Measurements from ENCODE around the gene GIMAP2.
"Not testable (repeated sequence)": the region's sequence is repeated elsewhere in the genome, so short reads cannot be mapped to it uniquely, and the experiment has no call there.

GIMAP2 gene

DNA sequence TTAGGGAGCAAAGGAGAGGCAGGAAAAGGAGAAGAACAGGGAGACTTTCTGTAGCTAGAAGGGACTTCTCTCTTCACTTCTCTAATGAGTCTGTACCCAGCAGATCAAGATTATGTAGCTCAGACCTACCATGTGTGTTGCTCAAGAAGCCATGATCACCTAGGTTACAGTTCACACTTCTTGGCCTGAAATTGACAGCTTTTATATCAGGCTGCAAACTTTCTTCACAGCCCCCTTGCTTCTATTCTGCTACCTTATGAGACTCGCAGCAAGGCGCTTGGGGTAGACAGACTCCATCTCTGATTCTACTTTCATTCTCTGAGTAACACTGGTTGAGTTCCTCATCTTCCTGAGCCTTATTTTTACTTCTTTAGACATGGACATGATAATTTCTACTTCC is 19.6 kb upstream of the GIMAP2 start:
- DNase-seq (ENCODE audit: low read depth) = no peak

DNA sequence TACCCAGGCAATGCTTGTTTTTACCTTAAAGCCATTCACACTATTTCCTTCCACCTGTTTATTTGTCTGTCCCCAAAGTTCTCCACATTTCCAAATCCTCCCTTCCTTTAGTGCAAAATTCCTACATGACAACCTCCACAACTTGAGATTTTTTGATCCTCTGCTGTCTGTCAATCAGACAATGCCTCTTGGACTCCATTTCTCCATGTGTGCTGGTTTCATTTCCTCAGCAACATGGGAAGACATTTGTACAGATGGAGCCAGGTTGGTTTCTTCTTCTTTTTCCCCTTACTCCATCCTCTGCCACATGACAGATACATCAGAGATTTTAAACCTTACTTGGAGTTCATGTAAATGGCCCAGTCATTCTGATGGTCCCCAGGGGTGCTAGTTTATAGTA is 19.1 kb upstream of the GIMAP2 start:
- no peak overlapping the region for H3K4me3 ChIP-seq (ENCODE audit: low read length)
- DNase-seq (ENCODE audit: low read depth) = no peak
- TF ChIP-seq, protein P1, sequence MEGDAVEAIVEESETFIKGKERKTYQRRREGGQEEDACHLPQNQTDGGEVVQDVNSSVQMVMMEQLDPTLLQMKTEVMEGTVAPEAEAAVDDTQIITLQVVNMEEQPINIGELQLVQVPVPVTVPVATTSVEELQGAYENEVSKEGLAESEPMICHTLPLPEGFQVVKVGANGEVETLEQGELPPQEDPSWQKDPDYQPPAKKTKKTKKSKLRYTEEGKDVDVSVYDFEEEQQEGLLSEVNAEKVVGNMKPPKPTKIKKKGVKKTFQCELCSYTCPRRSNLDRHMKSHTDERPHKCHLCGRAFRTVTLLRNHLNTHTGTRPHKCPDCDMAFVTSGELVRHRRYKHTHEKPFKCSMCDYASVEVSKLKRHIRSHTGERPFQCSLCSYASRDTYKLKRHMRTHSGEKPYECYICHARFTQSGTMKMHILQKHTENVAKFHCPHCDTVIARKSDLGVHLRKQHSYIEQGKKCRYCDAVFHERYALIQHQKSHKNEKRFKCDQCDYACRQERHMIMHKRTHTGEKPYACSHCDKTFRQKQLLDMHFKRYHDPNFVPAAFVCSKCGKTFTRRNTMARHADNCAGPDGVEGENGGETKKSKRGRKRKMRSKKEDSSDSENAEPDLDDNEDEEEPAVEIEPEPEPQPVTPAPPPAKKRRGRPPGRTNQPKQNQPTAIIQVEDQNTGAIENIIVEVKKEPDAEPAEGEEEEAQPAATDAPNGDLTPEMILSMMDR (conservative IDR thresholded peaks at IDR 0.05; ENCODE audit: low read depth, low read length) = no peak

More for the DNA sequence above, 19.6 kb upstream of the GIMAP2 start:
- TF ChIP-seq, protein P1 (conservative IDR thresholded peaks at IDR 0.05; ENCODE audit: low read depth, low read length) = no peak
- no peak overlapping the region for H3K4me3 ChIP-seq (ENCODE audit: low read length)

DNA sequence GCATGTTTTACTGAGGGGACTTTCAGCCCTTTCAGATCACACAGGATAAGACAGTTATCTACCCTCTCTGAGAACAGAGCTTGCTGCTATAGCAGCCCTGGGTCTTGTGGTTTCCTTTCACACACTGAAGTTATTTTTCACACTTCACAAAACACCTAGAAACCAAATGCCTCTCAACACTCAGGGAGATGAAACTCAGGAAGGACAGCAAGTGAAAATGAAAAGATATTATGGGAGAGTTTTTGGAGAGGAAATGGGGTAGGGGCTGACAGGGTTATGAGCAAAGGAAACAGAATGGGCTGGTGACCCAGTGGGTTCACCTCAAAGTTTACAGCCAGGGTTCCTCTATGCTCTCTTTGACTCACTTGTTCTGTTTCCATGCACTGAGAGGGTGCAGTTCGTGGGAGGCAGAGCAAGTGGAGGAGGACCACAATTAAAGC is 17.0 kb upstream of the GIMAP2 start:
- TF ChIP-seq, protein P1 (conservative IDR thresholded peaks at IDR 0.05; ENCODE audit: low read depth, low read length) = no peak
- DNase-seq (ENCODE audit: low read depth) = no peak
- H3K4me3 ChIP-seq (ENCODE audit: low read length) = no peak overlapping the region

DNA sequence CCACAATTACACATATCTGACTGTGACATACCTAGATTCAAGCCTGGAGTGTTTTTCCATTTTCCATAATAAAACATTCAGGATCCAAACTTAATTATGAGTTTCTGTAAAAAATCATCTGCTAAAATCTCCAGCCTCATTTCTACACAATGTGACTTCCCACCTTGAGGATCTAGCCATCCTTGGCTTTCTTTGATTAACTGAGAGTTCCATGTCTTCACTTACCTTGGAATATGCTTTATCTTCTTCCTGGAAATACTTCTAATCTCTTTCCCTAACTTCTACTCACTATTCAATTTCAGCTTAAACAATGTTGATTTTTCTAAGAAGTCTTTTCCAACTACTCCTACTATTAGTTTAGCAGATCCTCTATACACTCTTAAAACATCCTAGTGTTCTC is 16.5 kb upstream of the GIMAP2 start:
- H3K4me3 ChIP-seq (ENCODE audit: low read length) = no peak overlapping the region
- TF ChIP-seq, protein P1 (conservative IDR thresholded peaks at IDR 0.05; ENCODE audit: low read depth, low read length) = no peak
- DNase-seq (ENCODE audit: low read depth) = no peak

DNA sequence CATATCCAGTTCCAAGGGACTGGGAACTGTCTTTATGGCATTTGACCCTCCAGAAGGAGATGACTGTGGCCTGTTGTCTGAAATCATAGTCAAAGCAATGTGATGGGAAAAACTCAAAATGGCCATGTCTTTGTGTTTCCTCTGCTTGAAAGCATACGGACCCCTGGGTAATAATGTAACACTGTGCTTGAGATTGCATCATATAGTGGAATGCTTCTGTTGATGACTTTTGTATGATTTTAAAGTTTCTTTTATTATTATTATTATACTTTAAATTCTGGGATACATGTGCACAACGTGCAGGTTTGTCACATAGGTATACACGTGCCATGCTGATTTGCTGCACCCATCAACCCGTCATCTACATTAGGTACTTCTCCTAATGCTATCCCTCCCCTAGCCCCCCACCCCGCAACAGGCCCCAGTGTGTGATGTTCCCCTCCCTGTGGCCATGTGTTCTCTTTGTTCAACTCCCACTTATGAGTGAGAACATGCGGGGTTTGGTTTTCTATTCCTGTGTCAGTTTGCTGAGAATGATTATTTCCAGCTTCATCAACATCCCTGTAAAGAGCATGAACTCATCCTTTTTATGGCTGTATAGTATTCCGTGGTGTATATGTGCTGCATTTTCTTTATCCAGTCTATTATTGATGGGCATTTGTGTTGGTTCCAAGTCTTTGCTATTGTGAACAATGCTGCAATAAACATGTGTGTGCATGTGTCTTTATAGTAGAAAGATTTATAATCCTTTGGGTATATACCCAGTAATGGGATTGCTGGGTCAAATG is 13.5 kb upstream of the GIMAP2 start:
- not testable (repeated sequence) for H3K4me3 ChIP-seq (ENCODE audit: low read length); DNase-seq (ENCODE audit: low read depth)

DNA sequence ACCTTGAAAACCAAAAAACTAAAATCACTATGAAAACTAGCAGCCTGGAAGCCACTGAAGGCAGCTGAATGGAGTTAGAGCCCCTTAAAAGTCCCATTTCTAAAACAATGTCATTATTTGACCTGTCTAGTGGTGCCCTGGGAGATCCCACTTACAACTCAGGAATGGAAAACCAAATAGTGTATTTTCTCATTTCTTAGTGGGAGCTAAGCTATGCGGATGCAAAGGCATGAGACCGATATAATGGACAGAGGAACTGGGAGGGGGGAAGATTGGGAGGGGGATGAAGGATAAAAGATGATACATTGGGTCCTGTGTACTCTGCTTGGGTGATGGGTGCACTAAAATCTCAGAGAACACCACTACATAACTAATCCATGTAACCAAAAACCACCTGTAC is 9.8 kb upstream of the GIMAP2 start:
- no peak overlapping the region for H3K4me3 ChIP-seq (ENCODE audit: low read length)
- DNase-seq (ENCODE audit: low read depth) = no peak
- TF ChIP-seq, protein P1 (conservative IDR thresholded peaks at IDR 0.05; ENCODE audit: low read depth, low read length) = no peak

DNA sequence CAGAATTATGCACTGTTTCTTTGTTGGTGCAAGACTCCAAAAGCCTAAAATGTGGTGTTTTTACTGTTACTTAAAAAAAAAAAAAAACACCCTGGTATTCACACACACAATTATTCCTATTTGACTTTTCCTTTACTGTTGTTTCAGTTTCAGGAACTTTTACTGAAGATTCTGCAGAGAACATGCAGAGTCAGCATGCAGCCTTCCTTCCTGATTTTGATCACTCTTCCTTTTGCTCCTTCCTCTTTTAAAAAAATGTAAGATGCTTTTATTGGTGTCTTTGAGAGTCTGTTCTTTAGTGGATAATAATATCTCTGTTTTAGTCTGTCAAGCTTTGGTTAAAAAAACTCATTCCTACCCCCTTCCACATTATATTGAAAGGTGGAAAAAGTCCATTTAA is 9.2 kb upstream of the GIMAP2 start:
- not testable (repeated sequence) for H3K4me3 ChIP-seq (ENCODE audit: low read length); DNase-seq (ENCODE audit: low read depth)

DNA sequence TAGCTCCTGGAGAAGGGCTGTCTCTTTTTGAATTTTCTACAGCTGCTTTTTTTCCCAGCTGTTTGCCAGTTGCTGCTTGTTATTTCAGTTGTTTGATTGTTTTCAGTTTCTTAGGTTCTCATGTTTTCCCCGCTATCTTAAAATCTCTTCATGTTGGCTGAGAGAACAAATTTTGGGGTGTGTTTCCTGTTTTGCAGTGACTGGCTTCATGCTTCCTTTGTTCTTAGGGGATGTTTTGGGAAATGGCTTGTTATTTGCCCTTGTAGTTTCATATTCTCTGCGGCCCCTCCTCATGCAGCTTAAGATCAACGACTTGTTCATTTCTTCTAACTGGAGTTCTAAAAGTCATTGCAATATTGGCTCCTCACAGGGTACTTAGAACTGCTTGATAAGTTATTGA is 8.7 kb upstream of the GIMAP2 start:
- not testable (repeated sequence) for H3K4me3 ChIP-seq (ENCODE audit: low read length)

DNA sequence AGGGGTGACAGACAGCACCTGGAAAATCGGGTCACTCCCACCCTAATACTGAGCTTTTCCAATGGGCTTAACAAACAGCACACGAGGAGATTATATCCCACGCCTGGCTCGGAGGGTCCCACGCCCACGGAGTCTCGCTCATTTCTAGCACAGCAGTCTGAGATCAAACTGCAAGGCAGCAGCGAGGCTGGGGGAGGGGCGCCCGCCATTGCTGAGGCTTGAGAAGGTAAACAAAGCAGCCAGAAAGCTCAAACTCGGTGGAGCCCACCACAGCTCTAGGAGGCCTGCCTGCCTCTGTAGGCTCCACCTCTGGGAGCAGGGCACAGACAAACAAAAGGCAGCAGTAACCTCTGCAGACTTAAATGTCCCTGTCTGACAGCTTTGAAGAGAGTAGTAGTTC is 6.9 kb upstream of the GIMAP2 start:
- not testable (repeated sequence) for DNase-seq (ENCODE audit: low read depth); H3K4me3 ChIP-seq (ENCODE audit: low read length)

More for the DNA sequence above, 8.7 kb upstream of the GIMAP2 start:
- not testable (repeated sequence) for DNase-seq (ENCODE audit: low read depth)

DNA sequence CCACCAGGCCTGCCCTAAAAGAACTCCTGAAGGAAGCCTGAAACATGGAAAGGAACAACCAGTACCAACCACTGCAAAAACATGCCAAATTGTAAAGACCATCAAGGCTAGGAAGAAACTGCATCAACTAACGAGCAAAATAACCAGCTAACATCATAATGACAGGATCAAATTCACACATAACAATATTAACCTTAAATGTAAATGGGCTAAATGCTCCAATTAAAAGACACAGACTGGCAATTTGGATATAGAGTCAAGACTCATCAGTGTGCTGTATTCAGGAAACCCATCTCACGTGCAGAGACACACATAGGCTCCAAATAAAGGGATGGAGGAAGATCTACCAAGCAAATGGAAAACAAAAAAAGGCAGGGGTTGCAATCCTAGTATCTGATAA is 5.1 kb upstream of the GIMAP2 start:
- not testable (repeated sequence) for H3K4me3 ChIP-seq (ENCODE audit: low read length); DNase-seq (ENCODE audit: low read depth)
